ENCODE results near the gene TRIM63.

Gene TRIM63

DNA sequence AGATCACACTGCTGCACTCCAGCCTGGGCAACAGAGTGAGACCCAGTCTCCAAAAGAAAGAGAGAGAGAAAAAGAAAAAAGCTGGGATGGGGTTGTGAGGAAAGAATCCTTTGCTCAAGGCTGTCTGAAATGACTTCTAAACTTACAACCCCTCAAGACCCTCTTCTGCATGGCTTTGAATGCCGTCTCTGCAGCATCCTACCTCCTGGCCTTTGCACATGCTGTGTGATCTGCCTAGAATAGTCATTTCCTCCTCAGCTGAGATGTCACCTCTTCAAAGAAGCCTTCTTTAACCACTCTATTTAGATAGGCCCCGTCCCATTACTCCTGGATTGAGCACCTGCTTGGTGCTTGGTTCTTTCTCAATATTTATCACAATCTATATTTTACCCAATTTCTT, 17.4 kb upstream of the TRIM63 start:
- no peak for DNase-seq (ENCODE audit: low read depth)

DNA sequence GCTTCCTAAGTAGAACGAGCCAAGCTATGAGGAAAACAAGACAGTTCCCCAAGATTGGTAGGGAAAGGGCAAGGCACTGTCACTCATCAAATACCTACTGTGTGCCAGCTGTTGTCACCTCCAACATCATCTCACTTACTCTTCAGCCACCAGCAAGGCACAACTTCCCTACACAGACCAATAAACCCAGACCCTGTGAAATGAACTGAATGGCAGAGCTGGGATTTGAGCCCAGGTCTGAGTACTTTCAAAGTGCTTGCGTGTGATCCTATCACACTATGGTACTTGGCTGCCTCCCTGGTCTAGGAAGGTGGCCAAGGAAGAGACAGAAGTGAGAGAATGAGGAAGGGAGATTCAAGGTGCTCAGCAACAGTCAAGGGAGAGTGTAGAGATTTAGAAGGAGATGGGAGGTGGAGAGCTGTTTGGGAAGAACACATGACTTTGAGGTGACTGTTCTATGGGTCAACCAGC, 16.7 kb upstream of the TRIM63 start:
- no peak for DNase-seq (ENCODE audit: low read depth)

DNA sequence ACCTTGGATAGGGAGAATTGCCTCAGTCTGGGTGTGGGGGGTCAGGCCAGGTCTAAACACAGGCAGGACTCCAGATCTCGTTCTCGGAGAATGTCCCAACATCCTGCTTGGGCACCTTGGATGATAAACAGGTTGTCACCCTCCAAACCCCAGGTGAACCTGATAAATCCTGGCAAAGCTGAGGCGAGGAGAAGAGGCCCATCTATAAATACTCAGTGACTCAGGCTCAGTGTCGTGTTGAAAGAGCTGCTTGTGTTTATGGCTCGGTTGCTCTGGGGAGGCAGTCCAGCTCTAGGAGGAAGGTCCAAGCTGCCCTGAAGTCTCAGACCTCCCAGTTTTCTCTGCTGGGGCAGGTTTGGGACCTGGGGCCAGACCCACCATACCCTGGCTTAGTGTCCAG, 15.8 kb upstream of the TRIM63 start:
- DNase-seq (ENCODE audit: low read depth) = no peak

DNA sequence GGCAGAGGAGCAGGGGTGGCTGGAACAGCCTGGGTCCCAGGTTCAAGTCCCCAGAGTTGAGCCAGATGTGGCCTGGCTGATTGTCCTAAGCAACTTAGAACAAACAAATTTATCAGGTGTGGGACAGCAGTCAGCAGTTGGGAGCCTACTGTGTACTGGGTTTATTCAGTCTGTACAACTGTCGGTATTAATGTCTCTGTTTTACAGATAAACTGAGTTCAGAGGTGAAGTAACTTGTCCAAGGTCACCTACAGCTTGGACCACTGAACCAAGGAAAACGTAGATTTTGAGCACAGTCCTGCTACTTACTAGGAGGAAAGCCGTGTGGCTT, 14.6 kb upstream of the TRIM63 start:
- DNase-seq (ENCODE audit: low read depth) = no peak

DNA sequence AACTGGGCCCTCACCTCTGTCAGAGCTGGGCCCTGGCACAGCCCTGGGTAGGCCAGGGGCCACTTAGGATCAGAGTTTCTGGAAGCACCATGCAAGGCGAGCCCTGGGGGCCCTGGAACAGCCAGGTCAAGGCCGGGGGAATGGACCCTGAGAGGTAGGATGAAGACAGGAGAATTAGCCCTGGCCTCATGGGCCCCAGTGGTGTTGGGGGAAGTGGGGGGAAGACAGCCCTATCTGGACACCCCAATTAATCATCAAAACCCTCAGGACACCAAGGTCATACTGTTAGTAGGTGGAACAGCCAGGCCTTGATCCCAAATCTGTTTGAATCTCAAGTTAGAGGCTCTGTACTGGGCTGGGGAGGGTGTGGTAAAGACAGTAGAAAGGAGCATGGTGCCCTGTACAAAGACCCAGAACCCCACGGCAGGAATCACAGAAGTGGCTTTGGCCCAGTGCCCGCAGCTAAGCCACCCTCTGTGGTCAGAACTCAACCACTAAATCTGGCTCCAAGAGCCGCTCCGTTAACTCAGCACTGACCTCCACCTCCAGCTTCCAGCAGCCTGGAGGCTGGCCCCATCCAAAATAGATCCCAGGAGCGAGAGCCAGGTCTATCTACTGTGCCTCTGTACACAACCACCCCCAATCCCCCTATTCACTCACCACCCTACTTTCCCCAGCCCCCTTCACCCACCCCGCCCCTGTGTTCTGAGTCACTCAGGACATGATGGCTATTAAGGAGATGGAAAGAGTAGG, 14.0 kb upstream of the TRIM63 start:
- no peak for DNase-seq (ENCODE audit: low read depth)

GRCh38 chr1:26079960-26080814, 12.8 kb upstream of the TRIM63 start:
- no peak for DNase-seq (ENCODE audit: low read depth)

DNA sequence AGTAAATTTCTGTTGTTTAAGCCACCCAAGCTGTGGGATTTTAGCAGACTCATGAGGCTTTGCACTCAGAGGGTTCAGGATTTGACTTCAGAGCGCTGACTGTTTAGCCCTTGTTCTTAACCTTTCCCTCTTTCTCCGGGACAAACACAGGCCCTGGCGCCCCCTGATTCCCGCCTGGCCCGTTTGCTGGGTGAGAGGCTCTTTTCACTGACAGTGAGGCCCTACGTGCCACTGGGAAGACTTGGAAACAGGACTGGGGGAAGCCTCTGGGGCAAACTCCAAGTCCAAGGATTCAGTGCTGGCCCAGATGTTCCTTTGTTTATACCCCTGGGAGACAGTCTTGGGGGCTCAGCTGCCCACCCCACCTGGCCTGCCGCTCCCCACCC, 11.7 kb upstream of the TRIM63 start:
- no peak for DNase-seq (ENCODE audit: low read depth)

DNA sequence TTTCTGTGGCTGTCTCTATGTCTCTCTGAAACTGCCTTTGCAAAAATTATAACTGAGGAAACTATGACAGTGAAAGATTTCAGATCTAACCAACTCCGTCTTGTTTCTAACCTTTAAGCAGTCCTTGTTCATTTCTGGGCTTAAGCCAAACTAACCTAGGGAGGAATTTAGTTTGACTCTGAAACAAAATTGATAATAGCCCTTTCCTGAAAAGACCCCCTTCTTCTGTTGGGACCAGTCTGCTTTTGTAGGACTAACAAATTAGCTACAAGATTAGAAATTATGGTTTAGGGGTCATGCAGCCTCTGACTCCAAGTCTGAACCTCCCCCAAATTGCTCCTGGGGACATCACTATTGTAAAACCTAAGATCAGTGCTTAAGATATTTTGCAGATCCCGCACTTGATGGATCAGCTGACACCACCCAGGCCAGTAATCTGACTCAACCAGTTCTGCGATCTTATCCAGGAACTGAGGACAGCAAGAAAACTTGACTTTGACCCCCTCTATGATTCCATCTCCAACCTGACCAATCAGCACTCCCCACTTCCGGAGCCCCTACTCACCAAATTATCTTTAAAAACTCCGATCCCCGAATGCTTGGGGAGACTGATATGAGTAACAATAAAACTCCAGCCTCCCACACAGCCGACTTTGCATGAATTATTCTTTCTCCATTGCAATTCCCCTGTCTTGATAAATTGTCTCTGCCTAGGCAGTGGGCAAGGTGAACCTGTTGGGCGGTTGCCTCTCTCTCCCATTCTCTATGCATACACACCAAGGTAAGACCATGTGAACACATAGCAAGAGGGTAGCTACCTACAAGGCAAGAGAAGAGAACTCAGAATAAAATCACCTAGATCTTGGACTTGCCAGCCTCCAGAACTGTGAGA, 11.1 kb upstream of the TRIM63 start:
- no peak for DNase-seq (ENCODE audit: low read depth)

- DNase-seq (ENCODE audit: low read depth) = no peak
These were observed 10.1 kb upstream of the TRIM63 start for GRCh38 chr1:26077524-26077923.

DNA sequence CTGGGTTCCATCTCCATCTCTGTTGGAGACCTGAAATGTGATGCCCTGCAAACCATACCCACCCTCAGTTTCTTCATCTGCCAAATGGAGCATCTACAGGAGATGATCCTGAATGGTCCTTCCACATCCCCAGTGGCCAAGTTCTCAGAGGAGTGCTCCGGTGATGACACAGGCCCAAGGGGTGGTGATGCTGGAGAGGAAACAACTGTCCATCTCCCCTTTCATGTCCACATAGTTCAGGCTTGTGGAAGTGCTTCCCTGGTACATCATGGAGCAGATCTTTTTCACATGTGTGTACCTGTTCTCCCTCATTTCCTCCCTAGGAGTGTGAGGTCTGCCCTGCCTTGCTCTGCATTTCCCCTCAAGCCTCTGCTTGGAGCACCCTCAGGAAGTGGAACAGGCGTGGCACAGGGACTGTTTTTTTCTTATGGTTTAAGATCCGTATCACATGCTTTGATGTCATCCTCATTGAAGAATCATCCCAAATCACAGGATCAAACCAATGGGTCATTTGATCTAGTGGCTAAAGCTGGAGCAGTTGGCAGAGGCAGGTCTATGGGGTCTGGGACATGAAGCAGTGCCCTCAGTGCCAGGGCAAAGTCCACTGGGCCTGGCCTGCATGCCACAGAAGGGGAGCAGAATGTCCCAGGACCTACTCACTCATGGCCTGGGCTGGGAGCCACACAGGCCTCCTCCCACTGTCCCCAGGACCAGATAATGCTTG, 8.2 kb upstream of the TRIM63 start:
- no peak for DNase-seq (ENCODE audit: low read depth)

DNA sequence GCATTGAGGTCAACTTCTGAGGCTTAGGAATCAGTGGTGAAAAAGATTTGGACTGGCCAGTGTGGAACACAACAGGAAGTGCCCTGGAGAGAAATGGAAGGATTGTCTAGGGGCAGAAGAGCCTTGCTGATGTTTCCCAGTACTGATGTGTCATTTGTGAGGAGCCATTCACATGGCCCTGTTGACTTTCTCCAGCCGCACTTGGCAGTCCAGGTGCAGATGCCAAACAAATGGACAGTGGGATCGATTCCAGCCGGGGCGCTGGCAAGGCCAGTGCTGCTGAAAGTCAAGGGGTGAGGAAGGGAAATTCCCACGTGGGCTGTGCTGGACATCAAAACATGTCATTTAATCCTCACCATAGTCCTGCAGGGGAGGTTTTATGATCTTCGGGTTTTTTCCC, 4.9 kb upstream of the TRIM63 start:
- DNase-seq (ENCODE audit: low read depth) = no peak

- no peak for DNase-seq (ENCODE audit: low read depth)
These were observed 3.5 kb upstream of the TRIM63 start for GRCh38 chr1:26070963-26071342.

DNA sequence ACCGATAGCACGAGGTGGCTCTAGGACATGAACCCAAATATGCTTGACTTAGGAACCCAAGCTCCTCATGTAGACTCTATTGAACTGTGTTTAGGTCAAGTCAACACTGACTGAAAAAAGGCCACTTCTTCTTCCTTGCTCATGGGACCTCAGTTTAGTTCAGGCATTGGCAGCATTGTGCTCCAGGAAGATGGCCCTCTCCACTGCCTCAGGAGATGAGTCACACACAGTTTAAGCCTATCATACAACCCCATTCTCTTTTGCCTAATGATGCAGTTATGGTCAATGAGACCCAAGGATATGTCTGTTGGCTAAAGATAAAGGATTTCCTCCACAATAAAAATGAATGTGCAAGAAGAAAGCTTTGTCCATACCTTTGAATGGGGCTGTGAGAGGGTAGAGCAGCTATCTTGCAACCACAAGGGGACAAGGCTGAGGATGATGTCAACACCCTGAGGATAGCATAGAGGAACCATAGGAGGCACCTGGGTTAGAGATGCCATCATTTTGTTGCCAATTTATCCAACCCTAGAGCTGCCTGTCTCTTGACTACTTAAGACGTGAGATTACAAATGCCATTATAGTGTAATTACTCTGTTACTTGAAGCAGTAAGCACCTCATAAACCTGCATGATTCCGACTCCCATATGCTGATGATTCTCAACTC, 3.0 kb upstream of the TRIM63 start:
- DNase-seq (ENCODE audit: low read depth) = no peak

DNA sequence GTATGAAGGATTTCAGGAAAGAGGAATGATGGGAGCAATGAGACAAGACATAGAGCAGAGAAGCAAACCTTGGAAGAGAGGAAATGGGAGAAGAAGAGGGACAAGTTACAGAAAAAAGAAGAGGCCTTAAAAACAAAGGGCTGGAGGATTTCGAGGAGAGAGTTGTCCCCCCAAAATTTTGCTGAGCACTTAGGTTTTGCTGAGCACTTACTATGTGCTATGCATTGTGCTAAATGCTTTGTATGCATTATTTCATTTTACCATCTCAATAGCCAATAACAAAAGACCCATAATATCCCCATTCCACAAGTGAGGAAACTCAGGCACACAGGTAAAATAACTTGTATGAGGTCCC, 2.5 kb upstream of the TRIM63 start:
- no peak for DNase-seq (ENCODE audit: low read depth)

- DNase-seq (ENCODE audit: low read depth) = no peak
These were observed 573 bp downstream of the TRIM63 start for GRCh38 chr1:26066857-26067256.

- DNase-seq (ENCODE audit: low read depth) = no peak
These were observed 1.3 kb downstream of the TRIM63 start for GRCh38 chr1:26066160-26066559.

DNA sequence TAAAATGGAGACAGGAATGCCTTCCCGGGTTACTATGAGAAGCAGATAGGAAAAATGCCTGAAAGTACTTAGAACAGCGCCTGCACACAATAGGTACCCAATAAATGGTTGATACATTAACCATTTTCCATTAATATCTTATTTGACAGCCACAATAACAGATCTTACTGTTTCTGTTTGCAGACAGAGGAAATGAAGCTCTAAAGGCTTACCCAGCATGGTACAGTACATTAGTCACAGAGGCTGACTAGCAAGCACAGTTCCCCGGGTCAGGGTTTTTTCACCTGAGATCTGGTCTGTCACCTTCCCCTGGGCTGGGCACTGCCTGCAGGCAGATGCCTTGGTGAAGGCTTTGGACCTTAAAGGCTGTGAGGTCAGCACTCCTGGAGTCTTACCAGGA, 2.9 kb downstream of the TRIM63 start:
- no peak for DNase-seq (ENCODE audit: low read depth)

DNA sequence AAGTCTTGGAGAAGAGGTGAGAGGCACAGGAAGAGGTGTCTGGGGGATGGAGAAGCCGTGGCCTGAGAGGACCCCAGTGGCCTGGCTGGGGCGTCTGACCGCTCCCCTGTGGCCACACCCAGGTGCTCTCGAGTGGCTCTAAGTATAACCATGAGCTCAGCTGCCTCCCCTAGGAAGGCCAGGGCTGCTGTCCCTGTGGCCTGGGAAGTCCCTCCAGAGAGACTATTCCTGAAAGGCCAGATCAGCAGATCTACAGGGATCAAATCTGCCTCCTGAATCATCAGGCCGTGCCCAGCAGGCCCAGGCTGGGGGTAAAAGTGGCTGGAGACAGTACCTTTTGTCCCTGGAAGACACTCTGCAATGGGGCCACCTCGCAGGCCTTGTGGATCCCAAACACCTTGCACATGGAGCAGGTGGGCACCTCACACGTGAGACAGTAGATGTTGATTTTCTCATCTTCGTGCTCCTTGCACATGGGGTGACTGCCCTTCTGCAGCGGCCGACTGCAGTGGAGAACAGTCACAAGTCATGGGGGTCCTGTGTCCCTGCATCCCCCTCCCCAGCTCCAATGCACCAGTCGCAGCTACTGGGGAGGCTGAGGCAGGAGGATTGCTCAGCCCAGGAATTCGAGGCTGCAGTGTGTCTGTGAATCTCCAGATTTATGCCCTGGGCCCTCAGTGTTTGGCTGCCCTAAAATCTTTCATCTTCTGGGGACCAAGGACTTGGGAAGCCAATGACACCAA, 6.4 kb downstream of the TRIM63 start:
- DNase-seq (ENCODE audit: low read depth) = no peak

DNA sequence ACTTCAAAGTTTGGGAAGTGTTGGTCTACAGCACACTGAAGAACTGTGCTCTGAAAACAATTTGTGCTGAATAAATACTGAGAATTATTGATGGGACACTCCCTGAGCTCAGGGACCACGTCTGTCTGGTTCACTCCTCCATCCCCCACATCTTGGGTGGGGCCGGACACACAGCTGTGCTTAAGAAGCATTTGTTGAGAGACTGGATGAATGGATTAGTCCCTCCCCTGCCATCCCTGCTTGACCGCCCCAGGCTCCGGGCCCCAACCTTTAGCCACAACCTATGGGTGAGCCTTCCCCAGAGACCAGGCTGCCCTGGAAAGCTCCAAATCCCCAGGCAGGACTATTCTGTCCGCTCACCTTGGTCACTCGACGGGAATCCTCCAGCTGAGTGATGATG, 7.5 kb downstream of the TRIM63 start:
- no peak for DNase-seq (ENCODE audit: low read depth)

DNA sequence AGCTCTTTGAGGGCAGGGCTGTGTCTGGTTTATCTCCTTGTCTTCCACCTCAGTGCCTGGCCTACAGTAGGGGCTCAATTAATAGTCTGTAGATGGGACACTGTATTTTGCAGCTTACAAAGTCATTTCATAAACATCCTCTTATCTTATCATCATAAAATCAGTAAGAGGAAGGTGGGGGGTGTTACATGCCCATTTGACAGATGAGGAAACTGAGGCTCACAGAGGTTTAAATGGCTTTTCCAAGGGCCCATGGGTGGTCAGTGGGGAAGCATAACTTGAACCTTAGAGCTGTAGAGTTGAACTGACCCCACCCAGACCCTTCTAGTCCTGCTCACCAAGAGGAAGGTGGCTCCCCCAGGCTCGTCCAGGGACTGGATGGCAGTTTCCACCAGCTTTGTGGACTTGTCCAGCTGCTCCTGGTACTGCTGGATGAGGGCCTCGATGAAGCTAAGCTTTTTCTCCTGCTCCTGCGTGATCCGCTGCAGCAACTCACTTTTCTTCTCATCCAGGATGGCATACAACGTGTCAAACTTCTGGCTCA, 9.3 kb downstream of the TRIM63 start:
- no peak for DNase-seq (ENCODE audit: low read depth)

Measured in T follicular helper cell (primary cell).